IMR-90 (cell line): ENCODE data around the gene C3orf18. TPM values are rescaled to one million over a fixed set of nuclear protein-coding genes. Genes with fewer than 3 reads are reported as not detected.

Source experiments
- ATAC-seq: fragments of 200-7000 bp; cut with Tn5 transposase; 2 replicates; pipeline ENCODE4 v1.9.1; 2020; ENCODE audit warnings: low read depth, mild to moderate bottlenecking, moderate library complexity
- BruUV-seq: library from RNA; stranded (reverse); fragments of 400-500 nt; replicated peaks from 2 replicates; lab custom pipeline; 2021; lab: Mats Ljungman, UMichigan
- CTCF ChIA-PET: fragments of 300-600 bp; formaldehyde crosslinking; extraction: SDS; loops from one replicate; lab custom pipeline; 2021; ENCODE audit warnings: antibody characterized with exemption; lab: Yijun Ruan, JAX
- POLR2A ChIA-PET: fragments of 300-600 bp; sonication (Branson Sonifier 250); formaldehyde crosslinking; loops from one replicate; lab custom pipeline; 2022; ENCODE audit warnings: antibody characterized with exemption; ENCODE audit not compliant: unreplicated experiment; lab: Charles Lee
- DNase-seq: peaks from one replicate; pipeline ENCODE4 v3.0.0; 2013
- H2AFZ ChIP-seq: replicated peaks from 2 replicates; pipeline ENCODE3; 2013; ENCODE audit warnings: low read length, mild to moderate bottlenecking; ENCODE audit not compliant: poor library complexity
- H2AK5ac ChIP-seq: 2 replicates; pipeline ENCODE4 v1.6.1; 2013; ENCODE audit warnings: low read depth, low read length, inconsistent platforms
- H2AK9ac ChIP-seq: replicated peaks from 2 replicates; pipeline ENCODE3; 2013; ENCODE audit warnings: mild to moderate bottlenecking, low read depth, low read length, moderate library complexity; ENCODE audit not compliant: poor library complexity
- H2BK120ac ChIP-seq: 2 replicates; pipeline ENCODE4 v1.6.1; 2013; ENCODE audit warnings: low read depth, low read length, inconsistent platforms
- H2BK15ac ChIP-seq: 3 replicates; pipeline ENCODE4 v1.6.1; 2013; ENCODE audit warnings: low read depth, low read length, inconsistent platforms
- H2BK20ac ChIP-seq: 2 replicates; pipeline ENCODE4 v1.6.1; 2013; ENCODE audit warnings: low read depth, mild to moderate bottlenecking, inconsistent platforms, low read length, moderate library complexity
- H2BK5ac ChIP-seq: 2 replicates; pipeline ENCODE4 v1.6.1; 2013; ENCODE audit warnings: mild to moderate bottlenecking, low read depth, low read length, inconsistent platforms; ENCODE audit not compliant: poor library complexity, severe bottlenecking
- H3K14ac ChIP-seq: replicated peaks from 2 replicates; pipeline ENCODE4 v1.6.1; 2013; ENCODE audit warnings: low read depth, low read length, inconsistent platforms
- H3K18ac ChIP-seq: 2 replicates; pipeline ENCODE4 v1.6.1; 2013; ENCODE audit warnings: low read depth, low read length, control low read depth
- H3K23ac ChIP-seq: 2 replicates; pipeline ENCODE4 v1.6.1; 2013; ENCODE audit warnings: low read depth, low read length, inconsistent platforms
- H3K27ac ChIP-seq: 2 replicates; pipeline ENCODE4 v1.5.1; 2013; ENCODE audit warnings: mild to moderate bottlenecking, control low read depth, low read length; ENCODE audit not compliant: insufficient read depth
- H3K27me3 ChIP-seq: 2 replicates; pipeline ENCODE4 v1.6.1; 2013; ENCODE audit warnings: low read length; ENCODE audit not compliant: control insufficient read depth, insufficient read depth
- H3K36me3 ChIP-seq: 2 replicates; pipeline ENCODE4 v1.6.1; 2013; ENCODE audit warnings: low read length, mixed read lengths; ENCODE audit not compliant: control insufficient read depth, insufficient read depth
- H3K4ac ChIP-seq: 2 replicates; pipeline ENCODE4 v1.6.1; 2013; ENCODE audit warnings: low read depth, low read length, inconsistent platforms
- H3K4me1 ChIP-seq: 2 replicates; pipeline ENCODE4 v1.6.1; 2013; ENCODE audit warnings: low read length, mixed read lengths; ENCODE audit not compliant: control insufficient read depth, insufficient read depth
- H3K4me2 ChIP-seq: 2 replicates; pipeline ENCODE4 v1.6.1; 2013; ENCODE audit warnings: low read depth, mild to moderate bottlenecking, control low read depth, low read length, moderate library complexity
- H3K4me3 ChIP-seq: 2 replicates; pipeline ENCODE4 v1.5.1; 2013; ENCODE audit warnings: low read depth, mild to moderate bottlenecking, control low read depth, low read length, moderate library complexity; ENCODE audit not compliant: insufficient read depth
- H3K56ac ChIP-seq: 2 replicates; pipeline ENCODE4 v1.6.1; 2013; ENCODE audit warnings: low read length, inconsistent platforms; ENCODE audit not compliant: insufficient read depth; ENCODE audit errors: extremely low read depth
- H3K79me1 ChIP-seq, 2 experiments: 2 replicates each; pipeline ENCODE4 v1.6.1; 2013; ENCODE audit warnings: low read length in 2 of 2, inconsistent platforms in 1 of 2, low read depth in 1 of 2
- H3K9ac ChIP-seq: 2 replicates; pipeline ENCODE4 v1.6.1; 2013; ENCODE audit warnings: low read depth, low read length, control low read depth
- H3K9me1 ChIP-seq: 2 replicates; pipeline ENCODE4 v1.6.1; 2013; ENCODE audit warnings: low read length, inconsistent platforms; ENCODE audit not compliant: insufficient read depth
- H3K9me3 ChIP-seq: 2 replicates; pipeline ENCODE4 v1.6.1; 2013; ENCODE audit warnings: low read length; ENCODE audit not compliant: control insufficient read depth, insufficient read depth
- H4K20me1 ChIP-seq: 2 replicates; pipeline ENCODE4 v1.6.1; 2013; ENCODE audit warnings: low read length, inconsistent platforms; ENCODE audit not compliant: insufficient read depth
- H4K5ac ChIP-seq: 2 replicates; pipeline ENCODE4 v1.6.1; 2013; ENCODE audit warnings: mild to moderate bottlenecking, low read depth, low read length, control low read depth
- H4K8ac ChIP-seq, 2 experiments: 2 replicates each; pipeline ENCODE4 v1.6.1; 2013; ENCODE audit warnings: low read depth in 2 of 2, low read length in 2 of 2, control low read depth in 1 of 2, inconsistent platforms in 1 of 2
- H4K91ac ChIP-seq: 2 replicates; pipeline ENCODE4 v1.6.1; 2013; ENCODE audit warnings: low read depth, low read length, inconsistent platforms; ENCODE audit not compliant: insufficient read depth
- BHLHE40 ChIP-seq: fragments of 150-350 bp; IDR thresholded peaks from 2 replicates; pipeline ENCODE4 v1.6.1; 2016; ENCODE audit warnings: mild to moderate bottlenecking, low read depth, low read length
- CEBPB ChIP-seq: IDR thresholded peaks from 2 replicates; pipeline ENCODE4 v1.6.1; 2012; ENCODE audit warnings: low read depth, low read length, improper control_type of control experiment
- CHD1 ChIP-seq: IDR thresholded peaks from 2 replicates; pipeline ENCODE4 v1.6.1; 2012; ENCODE audit warnings: low read depth, low read length, improper control_type of control experiment
- FOS ChIP-seq: fragments of 150-350 bp; IDR thresholded peaks from 2 replicates; pipeline ENCODE4 v1.6.1; 2016; ENCODE audit warnings: low read depth, low read length
- MAFK ChIP-seq: IDR thresholded peaks from 2 replicates; pipeline ENCODE4 v1.6.1; 2012; ENCODE audit warnings: low read depth, low read length, improper control_type of control experiment
- MAZ ChIP-seq: IDR thresholded peaks from 2 replicates; pipeline ENCODE4 v1.6.1; 2012; ENCODE audit warnings: low read depth, mild to moderate bottlenecking, low read length, improper control_type of control experiment, moderate library complexity, borderline replicate concordance
- MXI1 ChIP-seq: IDR thresholded peaks from 2 replicates; pipeline ENCODE4 v1.6.1; 2012; ENCODE audit warnings: low read depth, mild to moderate bottlenecking, low read length, moderate library complexity, borderline replicate concordance
- NFE2L2 ChIP-seq: fragments of 150-350 bp; IDR thresholded peaks from 2 replicates; pipeline ENCODE4 v1.6.1; 2016; ENCODE audit warnings: low read depth, mild to moderate bottlenecking, low read length
- POLR2A ChIP-seq: IDR thresholded peaks from 2 replicates; pipeline ENCODE4 v1.6.1; 2012; ENCODE audit warnings: mild to moderate bottlenecking, low read depth, low read length
- RAD21 ChIP-seq: IDR thresholded peaks from 2 replicates; pipeline ENCODE4 v1.6.1; 2012; ENCODE audit warnings: low read length, improper control_type of control experiment
- RCOR1 ChIP-seq: IDR thresholded peaks from 2 replicates; pipeline ENCODE4 v1.6.1; 2012; ENCODE audit warnings: mild to moderate bottlenecking, low read length, improper control_type of control experiment; ENCODE audit not compliant: insufficient replicate concordance
- RFX5 ChIP-seq: IDR thresholded peaks from 2 replicates; pipeline ENCODE4 v1.8.0; 2012; ENCODE audit warnings: low read depth, mild to moderate bottlenecking, low read length, moderate library complexity
- SMC3 ChIP-seq: fragments of 150-350 bp; IDR thresholded peaks from 2 replicates; pipeline ENCODE4 v1.6.1; 2016; ENCODE audit warnings: low read depth, mild to moderate bottlenecking, antibody characterized with exemption, low read length, moderate library complexity
- WGBS, 2 experiments: methylation state at CpG; one replicate each; pipeline versions ENCODE4 v1.1.5 to v1.1.7; 2013; ENCODE audit warnings: missing lambda C conversion rate in 2 of 2; ENCODE audit not compliant: insufficient read length in 1 of 2; ENCODE audit errors: extremely low coverage in 2 of 2; 5-methylcytosine and 5-hydroxymethylcytosine counted together
- dilution Hi-C: fragments of 300-500 bp; cut with HindIII; formaldehyde crosslinking; loops from one replicate; pipeline ENCODE4 v1.14.3; 2018; ENCODE audit warnings: low sequenced_read_pairs; ENCODE audit not compliant: unreplicated experiment
- in situ Hi-C: fragments of 300-500 bp; cut with MboI; formaldehyde crosslinking; loops from 3 replicates; pipeline ENCODE4 v1.14.3; 2019; ENCODE audit warnings: low sequenced_read_pairs, inconsistent platforms, mixed read lengths
- intact Hi-C: fragments of 100-400 bp; cut with micrococcal nuclease; formaldehyde crosslinking; loops from 2 replicates; pipeline ENCODE4 v1.10.0; 2022
- polyA plus RNA-seq, 3 experiments: library from polyadenylated mRNA; depleted of rRNA; stranded (reverse); fragments of >200 nt; gene quantifications; 2 replicates each; pipeline ENCODE4 v1.2.3, GENCODE V29; 2012; ENCODE audit warnings: low replicate concordance in 1 of 3
- total RNA-seq: library from RNA; depleted of rRNA; stranded (reverse); fragments of >200 nt; gene quantifications from 2 replicates; pipeline ENCODE4 v1.2.3, GENCODE V29; 2012
- TF ChIP-seq, protein P1 (sequence below): fragments of 150-350 bp; IDR thresholded peaks from 2 replicates; pipeline ENCODE4 v1.6.1; 2016; ENCODE audit warnings: low read depth, mild to moderate bottlenecking, low read length, moderate library complexity, borderline replicate concordance
- TF ChIP-seq, protein P2 (sequence below): conservative IDR thresholded peaks from 2 replicates; pipeline ENCODE4 v1.5.1; 2012; ENCODE audit warnings: mild to moderate bottlenecking, low read depth, low read length, improper control_type of control experiment
- TF ChIP-seq, protein P3 (sequence below): fragments of 150-350 bp; IDR thresholded peaks from 2 replicates; pipeline ENCODE4 v1.6.1; 2017; ENCODE audit warnings: mild to moderate bottlenecking, antibody characterized with exemption, low read length, low read depth

The C3orf18 gene
- total and polyA plus RNA-seq, 2 of the 4 experiments (the other 2 are of a cell fraction), result 6.8 to 10.6 TPM

DNA sequence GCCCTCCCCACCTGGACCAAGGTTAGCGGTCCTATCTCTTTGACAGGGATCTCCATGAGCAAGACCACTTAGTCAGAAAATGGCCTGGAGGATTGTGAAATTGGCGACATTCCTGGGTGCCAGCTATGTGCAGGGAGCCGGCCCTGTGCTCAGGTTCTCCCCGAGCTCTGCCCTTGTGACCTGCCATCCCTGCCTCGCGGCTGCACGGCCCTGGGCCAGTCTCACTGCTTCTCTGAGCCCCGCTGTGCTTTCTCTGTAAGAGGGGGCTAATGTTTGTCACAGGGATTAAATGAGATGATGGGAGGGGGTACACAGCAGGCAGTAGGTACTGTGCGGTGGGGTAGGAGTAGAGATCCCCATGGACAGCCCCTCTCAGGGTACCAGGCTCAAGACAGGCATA is 14.9 kb downstream of the C3orf18 start:
- H3K23ac ChIP-seq, result no peak overlapping the region
- TF ChIP-seq MXI1 (no peak), RCOR1 (no peak), CEBPB (no peak), NFE2L2 (no peak), FOS (no peak), POLR2A (no peak), MAFK (no peak), SMC3 (no peak), RAD21 (no peak), BHLHE40 (no peak), RFX5 (no peak), CHD1 (no peak), MAZ (no peak)
- TF ChIP-seq, protein P1, sequence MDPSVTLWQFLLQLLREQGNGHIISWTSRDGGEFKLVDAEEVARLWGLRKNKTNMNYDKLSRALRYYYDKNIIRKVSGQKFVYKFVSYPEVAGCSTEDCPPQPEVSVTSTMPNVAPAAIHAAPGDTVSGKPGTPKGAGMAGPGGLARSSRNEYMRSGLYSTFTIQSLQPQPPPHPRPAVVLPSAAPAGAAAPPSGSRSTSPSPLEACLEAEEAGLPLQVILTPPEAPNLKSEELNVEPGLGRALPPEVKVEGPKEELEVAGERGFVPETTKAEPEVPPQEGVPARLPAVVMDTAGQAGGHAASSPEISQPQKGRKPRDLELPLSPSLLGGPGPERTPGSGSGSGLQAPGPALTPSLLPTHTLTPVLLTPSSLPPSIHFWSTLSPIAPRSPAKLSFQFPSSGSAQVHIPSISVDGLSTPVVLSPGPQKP, result no peak
- TF ChIP-seq, protein P2, sequence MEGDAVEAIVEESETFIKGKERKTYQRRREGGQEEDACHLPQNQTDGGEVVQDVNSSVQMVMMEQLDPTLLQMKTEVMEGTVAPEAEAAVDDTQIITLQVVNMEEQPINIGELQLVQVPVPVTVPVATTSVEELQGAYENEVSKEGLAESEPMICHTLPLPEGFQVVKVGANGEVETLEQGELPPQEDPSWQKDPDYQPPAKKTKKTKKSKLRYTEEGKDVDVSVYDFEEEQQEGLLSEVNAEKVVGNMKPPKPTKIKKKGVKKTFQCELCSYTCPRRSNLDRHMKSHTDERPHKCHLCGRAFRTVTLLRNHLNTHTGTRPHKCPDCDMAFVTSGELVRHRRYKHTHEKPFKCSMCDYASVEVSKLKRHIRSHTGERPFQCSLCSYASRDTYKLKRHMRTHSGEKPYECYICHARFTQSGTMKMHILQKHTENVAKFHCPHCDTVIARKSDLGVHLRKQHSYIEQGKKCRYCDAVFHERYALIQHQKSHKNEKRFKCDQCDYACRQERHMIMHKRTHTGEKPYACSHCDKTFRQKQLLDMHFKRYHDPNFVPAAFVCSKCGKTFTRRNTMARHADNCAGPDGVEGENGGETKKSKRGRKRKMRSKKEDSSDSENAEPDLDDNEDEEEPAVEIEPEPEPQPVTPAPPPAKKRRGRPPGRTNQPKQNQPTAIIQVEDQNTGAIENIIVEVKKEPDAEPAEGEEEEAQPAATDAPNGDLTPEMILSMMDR, result no peak
- TF ChIP-seq, protein P3, sequence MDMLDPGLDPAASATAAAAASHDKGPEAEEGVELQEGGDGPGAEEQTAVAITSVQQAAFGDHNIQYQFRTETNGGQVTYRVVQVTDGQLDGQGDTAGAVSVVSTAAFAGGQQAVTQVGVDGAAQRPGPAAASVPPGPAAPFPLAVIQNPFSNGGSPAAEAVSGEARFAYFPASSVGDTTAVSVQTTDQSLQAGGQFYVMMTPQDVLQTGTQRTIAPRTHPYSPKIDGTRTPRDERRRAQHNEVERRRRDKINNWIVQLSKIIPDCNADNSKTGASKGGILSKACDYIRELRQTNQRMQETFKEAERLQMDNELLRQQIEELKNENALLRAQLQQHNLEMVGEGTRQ, result no peak
- no peak overlapping the region for H2AK5ac ChIP-seq
- H3K4ac ChIP-seq, result no peak overlapping the region
- no TSS peak for BruUV-seq
- H4K8ac ChIP-seq, result no peak overlapping the region
- no peaks in the 10 kb centered on the region for H3K9me3 ChIP-seq
- no peak overlapping the region for H3K18ac ChIP-seq
- H3K4me2 ChIP-seq, result no peak overlapping the region
- no peak overlapping the region for H2BK5ac ChIP-seq
- no peak overlapping the region for H2AFZ ChIP-seq
- no peak overlapping the region for H2BK120ac ChIP-seq
- no peaks in the 10 kb centered on the region for H3K4me1 ChIP-seq
- ChIA-PET POLR2A (no interaction called here), CTCF (no interaction called here)
- intact Hi-C loops, result no loop called here
- WGBS, 2 experiments, result 42% methylated on average over 5 of the region's 9 CpGs; no CpG with 5 or more reads in 1 of the 2 experiments
- no peak overlapping the region for H3K27ac ChIP-seq
- no peak overlapping the region for H4K91ac ChIP-seq
- no peak for ATAC-seq
- no peak overlapping the region for H2BK15ac ChIP-seq
- no peak overlapping the region for H3K56ac ChIP-seq
- no peaks in the 10 kb centered on the region for H3K36me3 ChIP-seq
- no peaks in the 10 kb centered on the region for H4K20me1 ChIP-seq
- no peaks in the 10 kb centered on the region for H3K79me1 ChIP-seq
- H2AK9ac ChIP-seq, result peak overlapping the region; percentile 58
- peaks cover 34% of the 10 kb centered on the region for H3K27me3 ChIP-seq
- no peak overlapping the region for H3K9ac ChIP-seq
- no peak overlapping the region for H2BK20ac ChIP-seq
- DNase-seq, result no peak
- H4K5ac ChIP-seq, result no peak overlapping the region
- H3K4me3 ChIP-seq, result no peak overlapping the region
- no peaks in the 10 kb centered on the region for H3K9me1 ChIP-seq
- in situ Hi-C loops, result no loop called here
- H3K14ac ChIP-seq, result no peak overlapping the region
- dilution Hi-C loops, result no loop called here
